ENCODE results near the gene E2F2.

Gene E2F2

GRCh38 chr1:23562137-23562876, 31.3 kb upstream of the E2F2 start:
- DNase-seq: peak; percentile 99

GRCh38 chr1:23561813-23562100, 30.7 kb upstream of the E2F2 start:
- DNase-seq: no peak

GRCh38 chr1:23561076-23561812, 30.2 kb upstream of the E2F2 start:
- no peak for DNase-seq

GRCh38 chr1:23559985-23560741, 29.1 kb upstream of the E2F2 start:
- DNase-seq: no peak

GRCh38 chr1:23559136-23559984, 28.3 kb upstream of the E2F2 start, which contains the start of gene ID3:
Gene ID3 (minus strand): TSS chr1:23559501. CDS start chr1:23559426, 75 bp downstream.
- peak; percentile 99 for DNase-seq

GRCh38 chr1:23558872-23559135, 27.8 kb upstream of the E2F2 start:
- DNase-seq: no peak

- DNase-seq: peak; percentile 88
Observed at GRCh38 chr1:23558140-23558871, 27.3 kb upstream of the E2F2 start.

- DNase-seq: no peak
Observed at GRCh38 chr1:23557471-23558124, 26.6 kb upstream of the E2F2 start.

GRCh38 chr1:23556635-23557470, 25.8 kb upstream of the E2F2 start:
- no peak for DNase-seq

GRCh38 chr1:23555986-23556634, 25.1 kb upstream of the E2F2 start:
- peak; percentile 42 for DNase-seq

GRCh38 chr1:23555270-23555985, 24.4 kb upstream of the E2F2 start:
- DNase-seq: peak; percentile 68

GRCh38 chr1:23554481-23555269, 23.6 kb upstream of the E2F2 start:
- DNase-seq: peak; percentile 92

- no peak for DNase-seq
Observed at GRCh38 chr1:23554127-23554480, 23.1 kb upstream of the E2F2 start.

GRCh38 chr1:23553231-23554126, 22.4 kb upstream of the E2F2 start:
- peak; percentile 65 for DNase-seq

GRCh38 chr1:23551849-23552248, 20.8 kb upstream of the E2F2 start:
- DNase-seq: no peak

- peak; percentile 61 for DNase-seq
Observed at GRCh38 chr1:23548704-23549143, 17.7 kb upstream of the E2F2 start.

GRCh38 chr1:23546897-23547584, 16.0 kb upstream of the E2F2 start:
- DNase-seq: no peak
